Spleen (tissue), 7 donors: Measurements from ENCODE around the gene ATAD3B.

Source experiments
- POLR2A ChIP-seq, 3 donors: fragments of 450-650 bp; IDR thresholded peaks; one replicate each; pipeline ENCODE4 v1.5.1; 2017; ENCODE audit warnings: antibody characterized with exemption in 3 of 3, mild to moderate bottlenecking in 1 of 3
- POLR2AphosphoS5 ChIP-seq, 3 donors: sonication (generic); formaldehyde crosslinking; IDR thresholded peaks; one replicate each; pipeline ENCODE4 v1.5.1; 2017; ENCODE audit warnings: antibody characterized with exemption in 3 of 3
- TF ChIP-seq, protein P1 (sequence below), 11 experiments: fragments of 200-600 bp in 7 of 11; fragments of 450-650 bp in 4 of 11; sonication (generic) in 4 of 11; IDR thresholded peaks in 8 of 11; conservative IDR thresholded peaks in 3 of 11; 1 replicate in 7 of 11; 2 replicates in 4 of 11; pipeline versions ENCODE4 v1.4.0 to v1.8.0; 2016 to 2021; ENCODE audit warnings: antibody characterized with exemption in 11 of 11, inconsistent platforms in 4 of 11, mild to moderate bottlenecking in 1 of 11
- donor health status: DM: no; HTN: no; CAD: no; lungs with moderate emphysema.
- donor health status: DM: no; HTN: no; CAD: no.
- donor health status: DM: no; HTN: no; CAD: no.

DNA sequence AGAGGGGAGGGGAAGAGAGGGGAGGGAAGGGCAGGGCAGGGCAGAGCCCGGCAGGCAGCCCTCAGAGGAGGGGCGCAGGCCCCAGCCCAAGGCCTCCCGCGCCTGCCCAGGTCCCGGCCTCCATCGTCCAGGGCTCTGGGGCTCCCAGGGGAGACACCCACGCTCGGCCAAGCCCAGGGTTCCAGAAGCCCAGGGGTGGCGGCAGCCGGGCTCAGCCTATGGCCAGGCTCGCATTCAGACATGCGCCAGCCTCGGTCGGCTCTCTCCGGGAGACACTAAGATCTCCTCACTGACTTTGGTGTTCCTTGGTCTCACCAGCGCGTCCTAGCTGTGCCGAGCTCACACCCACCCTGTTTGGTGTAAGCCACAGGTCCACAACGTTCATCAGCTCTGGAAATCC lies 43.4 kb upstream of the ATAD3B start:
- TF ChIP-seq, protein P1, sequence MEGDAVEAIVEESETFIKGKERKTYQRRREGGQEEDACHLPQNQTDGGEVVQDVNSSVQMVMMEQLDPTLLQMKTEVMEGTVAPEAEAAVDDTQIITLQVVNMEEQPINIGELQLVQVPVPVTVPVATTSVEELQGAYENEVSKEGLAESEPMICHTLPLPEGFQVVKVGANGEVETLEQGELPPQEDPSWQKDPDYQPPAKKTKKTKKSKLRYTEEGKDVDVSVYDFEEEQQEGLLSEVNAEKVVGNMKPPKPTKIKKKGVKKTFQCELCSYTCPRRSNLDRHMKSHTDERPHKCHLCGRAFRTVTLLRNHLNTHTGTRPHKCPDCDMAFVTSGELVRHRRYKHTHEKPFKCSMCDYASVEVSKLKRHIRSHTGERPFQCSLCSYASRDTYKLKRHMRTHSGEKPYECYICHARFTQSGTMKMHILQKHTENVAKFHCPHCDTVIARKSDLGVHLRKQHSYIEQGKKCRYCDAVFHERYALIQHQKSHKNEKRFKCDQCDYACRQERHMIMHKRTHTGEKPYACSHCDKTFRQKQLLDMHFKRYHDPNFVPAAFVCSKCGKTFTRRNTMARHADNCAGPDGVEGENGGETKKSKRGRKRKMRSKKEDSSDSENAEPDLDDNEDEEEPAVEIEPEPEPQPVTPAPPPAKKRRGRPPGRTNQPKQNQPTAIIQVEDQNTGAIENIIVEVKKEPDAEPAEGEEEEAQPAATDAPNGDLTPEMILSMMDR (IDR thresholded peaks at IDR 0.05 in 8 of 11, conservative IDR thresholded peaks at IDR 0.05 in 3 of 11), result no peak
- TF ChIP-seq POLR2A (IDR thresholded peaks at IDR 0.05), result no peak
- no peak for TF ChIP-seq POLR2AphosphoS5 (IDR thresholded peaks at IDR 0.05)
